ENCODE data around the gene ZMYND19. TPM values are rescaled to one million over a fixed set of nuclear protein-coding genes. Genes with fewer than 3 reads are reported as not detected.
"Not testable (repeated sequence)": the region's sequence is repeated elsewhere in the genome, so short reads cannot be mapped to it uniquely, and the experiment has no call there.

ZMYND19 gene
- total RNA-seq, 1 donor from 2014 or later: 28.3 TPM

DNA sequence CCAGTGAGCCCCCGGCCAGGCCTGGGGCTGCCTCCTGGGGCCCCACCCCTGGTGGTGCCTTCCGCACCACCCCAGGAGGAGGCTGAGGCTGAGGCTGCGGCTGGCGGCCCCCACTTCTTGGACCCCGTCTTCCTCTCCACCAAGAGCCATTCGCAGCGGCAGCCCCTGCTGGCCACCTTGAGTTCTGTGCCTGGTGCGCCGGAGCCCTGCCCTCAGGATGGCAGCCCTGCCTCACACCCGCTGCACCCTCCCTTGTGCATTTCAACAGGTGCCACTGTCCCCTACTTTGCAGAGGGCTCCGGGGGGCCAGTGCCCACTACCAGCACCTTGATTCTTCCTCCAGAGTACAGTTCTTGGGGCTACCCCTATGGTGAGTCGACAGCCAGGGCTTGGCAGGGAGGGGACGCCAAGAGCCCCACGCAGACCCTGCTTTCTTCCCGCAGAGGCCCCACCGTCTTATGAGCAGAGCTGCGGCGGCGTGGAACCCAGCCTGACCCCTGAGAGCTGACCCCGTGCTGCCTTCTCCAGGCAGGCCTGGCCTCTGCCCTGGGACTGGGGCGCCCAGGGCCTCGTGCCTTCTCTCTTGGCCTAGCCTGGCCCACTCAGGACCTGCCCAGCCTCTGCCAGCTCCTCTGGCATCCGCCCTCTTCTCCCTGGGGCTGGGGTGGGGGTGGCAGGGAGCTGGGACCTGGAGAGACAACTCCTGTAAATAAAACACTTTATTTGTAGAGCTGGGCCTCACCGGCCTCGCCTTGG, 24.5 kb upstream of the ZMYND19 start:
- DNase-seq (ENCODE audit: low read depth): no peak

DNA sequence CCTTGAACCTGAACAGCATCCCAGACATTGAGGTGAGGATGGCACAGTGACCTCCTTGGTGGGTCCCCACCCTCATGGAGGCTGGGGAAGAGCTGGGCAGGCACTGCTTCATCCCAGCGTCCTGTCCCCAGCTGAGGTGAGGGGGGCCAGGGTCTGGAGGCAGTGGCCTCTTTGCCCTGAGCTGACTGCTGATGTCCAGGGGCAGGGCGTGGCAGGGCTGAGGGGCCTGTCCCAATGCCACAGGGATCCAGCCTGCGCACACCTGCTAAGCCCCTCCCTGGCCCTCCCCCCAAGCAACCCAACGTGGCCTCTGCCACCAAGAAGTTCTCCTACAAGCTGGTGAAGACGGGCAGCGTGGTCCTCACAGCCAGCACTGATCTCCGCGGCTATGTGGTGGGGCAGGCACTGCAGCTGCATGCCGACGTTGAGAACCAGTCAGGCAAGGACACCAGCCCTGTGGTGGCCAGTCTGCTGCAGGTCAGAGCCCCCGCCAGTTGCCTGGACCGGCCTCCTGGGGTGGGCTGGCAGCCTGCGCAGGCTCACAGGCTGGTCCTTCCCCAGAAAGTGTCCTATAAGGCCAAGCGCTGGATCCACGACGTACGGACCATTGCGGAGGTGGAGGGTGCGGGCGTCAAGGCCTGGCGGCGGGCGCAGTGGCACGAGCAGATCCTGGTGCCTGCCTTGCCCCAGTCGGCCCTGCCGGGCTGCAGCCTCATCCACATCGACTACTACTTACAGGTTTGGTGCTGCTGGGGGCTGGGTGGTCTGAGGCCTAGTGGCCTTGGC, 23.6 kb upstream of the ZMYND19 start:
- DNase-seq (ENCODE audit: low read depth): no peak

GRCh38 chr9:137613259-137613658, 22.9 kb upstream of the ZMYND19 start:
- DNase-seq (ENCODE audit: low read depth): no peak

DNA sequence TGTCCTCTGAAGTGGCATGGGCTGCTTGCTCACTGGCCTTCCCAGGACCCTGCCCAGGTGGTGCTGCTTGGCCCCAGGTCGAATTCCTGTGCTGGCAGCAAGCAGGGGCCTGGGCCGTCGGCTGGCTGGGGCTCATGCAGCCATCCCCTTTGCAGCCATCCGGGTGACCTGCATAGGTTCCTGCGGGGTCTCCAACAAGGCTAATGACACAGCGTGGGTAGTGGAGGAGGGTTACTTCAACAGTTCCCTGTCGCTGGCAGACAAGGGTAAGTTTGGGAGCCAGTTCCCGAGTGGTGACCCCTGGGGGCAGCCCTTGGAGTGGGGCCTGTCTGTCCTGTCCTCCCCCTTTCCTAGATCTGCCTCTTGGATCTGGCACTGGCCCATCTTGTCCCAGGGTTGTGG, 22.4 kb upstream of the ZMYND19 start:
- DNase-seq (ENCODE audit: low read depth): no peak

GRCh38 chr9:137611623-137612609, 21.6 kb upstream of the ZMYND19 start:
- peak; percentile 48 for DNase-seq (ENCODE audit: low read depth)

DNA sequence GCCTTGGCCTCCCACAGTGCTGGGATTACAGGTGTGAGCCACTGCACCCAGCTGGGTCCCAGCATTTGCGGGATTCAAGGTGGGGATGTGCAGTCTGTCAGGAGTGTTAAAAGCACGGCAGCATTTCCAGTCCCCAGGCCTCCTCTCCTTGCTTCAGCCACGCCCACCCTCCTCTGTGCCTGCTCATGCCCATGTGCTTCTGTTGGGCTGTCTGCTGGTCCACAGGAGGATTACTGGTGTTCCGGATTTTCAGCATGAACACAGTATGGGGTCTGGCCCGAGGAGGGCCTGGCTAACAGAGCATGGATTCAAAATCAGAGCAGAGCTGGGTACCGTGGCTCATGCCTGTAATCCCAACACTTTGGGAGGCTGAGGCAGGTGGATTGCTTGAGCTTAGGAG, 20.6 kb upstream of the ZMYND19 start:
- DNase-seq (ENCODE audit: low read depth): no peak

DNA sequence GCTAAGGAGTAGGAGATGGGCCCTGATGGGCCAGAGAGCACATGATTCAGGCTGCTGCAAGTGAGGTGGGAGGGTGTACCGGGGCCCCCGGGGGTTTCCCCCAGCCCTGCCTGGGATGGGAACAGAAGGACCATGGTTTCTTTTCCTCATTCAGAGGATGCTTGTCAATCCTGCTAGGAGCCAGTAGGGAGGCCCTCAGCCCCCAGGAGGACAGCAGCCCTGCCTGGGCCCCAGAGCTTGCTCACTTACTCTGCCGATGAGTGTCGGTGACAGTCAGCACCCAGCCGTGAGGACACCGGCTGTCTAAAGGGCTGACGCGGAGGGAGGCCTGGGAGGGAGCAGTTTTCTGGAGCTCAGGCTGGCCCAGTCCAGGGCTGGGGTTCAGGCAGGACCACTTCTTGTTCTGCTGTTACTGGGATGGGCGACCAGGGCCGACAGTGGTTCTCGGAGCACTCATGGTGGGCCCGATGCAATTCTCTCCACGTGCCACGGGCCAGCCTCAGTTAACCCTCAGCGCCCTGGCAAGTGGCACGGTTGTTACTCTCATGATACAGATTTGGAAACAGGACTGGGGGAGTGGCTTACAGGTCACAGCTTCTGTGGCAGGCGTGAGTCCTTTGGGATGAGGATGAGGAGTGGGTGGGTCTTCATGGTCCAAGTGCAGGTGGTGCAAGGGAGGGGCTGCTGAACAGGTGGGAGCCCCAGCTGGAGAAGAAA, 17.0 kb upstream of the ZMYND19 start:
- DNase-seq (ENCODE audit: low read depth): no peak

DNA sequence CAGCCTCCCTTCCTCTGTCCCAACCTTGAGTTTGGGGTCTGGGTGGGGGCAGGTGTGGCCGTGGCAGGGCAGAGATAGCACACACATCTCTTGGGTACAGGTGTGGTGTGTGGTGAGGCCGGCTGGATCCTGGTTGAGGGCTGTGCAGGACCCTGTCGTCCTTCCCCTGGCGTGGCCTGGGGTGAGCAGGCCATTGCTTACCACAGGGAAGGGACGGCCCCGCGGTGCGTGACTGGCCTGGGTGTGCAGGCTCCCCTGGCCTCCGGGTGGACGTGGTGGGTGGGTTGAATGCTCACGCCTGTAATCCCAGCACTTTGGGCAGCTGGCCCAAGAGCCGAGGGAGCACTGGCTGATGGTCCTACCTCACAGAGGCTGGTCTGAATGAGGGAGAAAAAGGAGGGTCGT, 16.4 kb upstream of the ZMYND19 start:
- DNase-seq (ENCODE audit: low read depth): no peak

DNA sequence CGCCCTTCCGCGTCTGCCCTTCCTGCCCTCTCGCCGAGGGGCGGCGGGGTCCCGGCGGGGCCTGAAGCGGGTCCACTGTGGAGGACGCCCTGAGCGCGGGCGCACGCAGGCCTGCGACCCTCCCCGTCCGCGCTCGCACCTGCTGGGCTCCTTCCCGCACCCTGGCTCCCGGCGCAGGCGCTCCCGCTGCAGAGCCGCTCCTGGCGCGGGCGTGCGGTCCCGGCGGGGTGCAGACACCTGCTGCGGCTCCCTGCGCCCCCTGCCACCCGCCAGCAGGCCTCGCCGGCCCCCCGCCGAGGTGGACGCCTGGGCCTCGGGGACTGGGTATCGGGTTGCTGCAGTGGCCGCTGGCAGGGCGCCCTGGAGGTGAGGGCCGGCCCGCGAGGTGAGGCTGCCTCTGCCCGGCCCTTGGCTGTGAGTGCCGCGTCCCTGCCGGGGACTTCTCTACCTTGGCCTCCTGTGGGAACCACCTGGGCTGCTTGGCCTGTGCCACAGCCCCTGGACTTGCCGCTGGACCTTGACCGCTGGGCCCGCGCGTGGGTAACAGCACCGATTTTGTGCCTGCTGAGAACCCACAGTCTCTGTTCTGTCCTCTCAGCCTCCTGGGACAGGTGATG, 15.8 kb upstream of the ZMYND19 start:
- DNase-seq (ENCODE audit: low read depth): peak; percentile 43

- DNase-seq (ENCODE audit: low read depth): peak; percentile 91
These were observed 15.1 kb upstream of the ZMYND19 start, which contains the start of gene ARRDC1 for GRCh38 chr9:137605121-137606004. TSS of gene ARRDC1 (plus strand) at chr9:137605686. CDS start at chr9:137605718, 32 bp downstream.

DNA sequence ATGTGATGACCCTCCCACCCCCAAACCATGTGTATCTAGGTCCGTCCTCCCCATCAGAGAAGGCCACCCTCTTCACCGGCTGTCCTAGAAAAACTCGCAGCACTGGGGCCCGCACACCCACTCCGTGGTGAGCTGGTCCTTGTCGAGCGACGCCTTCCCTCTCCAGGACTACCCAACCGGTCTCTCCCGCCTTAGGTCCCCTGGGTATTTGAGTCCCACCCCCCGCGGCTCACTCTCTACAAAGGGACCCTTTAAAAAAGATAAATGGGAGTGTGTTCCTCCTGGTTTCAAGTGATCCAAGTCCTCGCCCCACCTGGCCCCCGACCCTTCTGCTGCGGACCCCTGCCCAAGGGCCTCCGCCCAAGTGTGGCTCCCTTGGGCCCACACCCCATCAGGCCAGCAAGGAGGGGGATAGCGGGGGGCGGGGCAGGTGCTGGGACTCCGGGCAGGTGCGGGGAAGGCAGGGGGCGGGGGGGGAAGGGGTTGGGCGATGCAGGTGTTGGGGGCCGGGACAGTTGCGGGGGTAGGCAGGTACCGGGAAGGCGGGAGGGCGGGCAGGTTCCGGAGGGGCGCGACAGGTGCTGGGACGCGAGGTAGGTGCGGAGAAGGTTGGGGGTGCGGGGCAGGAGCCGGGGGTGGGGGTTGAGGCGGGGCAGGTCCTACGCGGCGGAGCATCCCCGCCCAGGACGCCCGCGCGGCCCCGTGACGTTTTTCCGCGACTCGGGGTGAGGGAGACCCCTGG, 14.2 kb upstream of the ZMYND19 start:
- DNase-seq (ENCODE audit: low read depth): no peak

DNA sequence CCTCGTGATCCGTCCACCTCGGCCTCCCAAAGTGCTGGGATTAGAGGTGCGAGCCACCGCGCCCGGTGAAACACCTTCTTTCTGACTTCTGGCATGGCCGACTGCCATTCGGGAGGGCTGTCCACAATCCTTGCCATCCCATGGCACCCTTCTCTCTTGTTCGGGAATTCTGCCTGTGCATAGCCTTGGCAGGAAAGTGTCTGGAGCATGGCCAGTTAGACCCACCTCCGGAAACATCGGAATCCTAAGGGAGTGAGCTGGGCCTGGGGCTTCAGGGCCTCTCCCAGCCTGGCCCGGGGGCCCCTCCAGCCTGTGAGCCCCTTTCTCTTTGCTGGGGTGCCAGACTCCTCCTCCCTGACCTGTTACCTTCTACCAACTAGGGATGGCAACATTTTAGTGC, 13.6 kb upstream of the ZMYND19 start:
- DNase-seq (ENCODE audit: low read depth): no peak

DNA sequence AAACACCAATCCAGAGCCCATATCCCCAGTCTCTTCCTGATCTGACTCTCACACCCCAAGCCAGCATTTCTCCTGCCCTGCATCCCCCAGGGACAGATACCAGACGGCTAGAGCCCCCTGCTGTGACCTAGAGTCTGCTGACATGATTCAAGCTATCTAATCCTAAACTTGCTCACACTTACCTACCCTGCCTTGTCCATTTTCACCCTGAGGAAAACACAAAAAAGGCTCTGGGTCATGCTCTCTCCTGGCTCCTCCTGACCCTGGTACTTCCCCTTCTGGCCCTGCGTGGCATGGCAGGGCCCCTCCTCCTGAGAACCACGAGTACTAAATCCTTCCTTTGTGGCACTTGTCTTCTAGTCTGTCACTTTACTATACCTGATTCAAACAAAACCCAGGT, 12.3 kb upstream of the ZMYND19 start:
- DNase-seq (ENCODE audit: low read depth): no peak

DNA sequence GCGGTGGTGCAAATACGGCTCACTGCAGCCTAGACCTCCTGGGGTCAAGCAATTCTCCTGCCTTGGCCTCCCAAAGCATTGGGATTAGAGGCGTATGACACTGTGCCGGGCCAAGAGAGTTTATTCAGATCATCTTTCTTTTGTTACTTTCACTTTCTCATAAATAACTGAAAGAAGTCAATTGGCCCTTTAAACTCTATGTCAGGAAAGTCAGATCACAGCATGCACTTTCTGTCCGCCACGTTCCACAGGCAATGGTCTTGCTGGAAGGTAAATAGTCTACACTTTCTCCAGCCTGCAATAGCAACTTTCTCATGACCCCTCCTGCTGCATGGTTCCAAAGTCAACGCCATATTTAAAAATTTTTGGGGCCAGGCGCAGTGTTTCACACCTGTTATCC, 8.6 kb upstream of the ZMYND19 start:
- no peak for DNase-seq (ENCODE audit: low read depth)

DNA sequence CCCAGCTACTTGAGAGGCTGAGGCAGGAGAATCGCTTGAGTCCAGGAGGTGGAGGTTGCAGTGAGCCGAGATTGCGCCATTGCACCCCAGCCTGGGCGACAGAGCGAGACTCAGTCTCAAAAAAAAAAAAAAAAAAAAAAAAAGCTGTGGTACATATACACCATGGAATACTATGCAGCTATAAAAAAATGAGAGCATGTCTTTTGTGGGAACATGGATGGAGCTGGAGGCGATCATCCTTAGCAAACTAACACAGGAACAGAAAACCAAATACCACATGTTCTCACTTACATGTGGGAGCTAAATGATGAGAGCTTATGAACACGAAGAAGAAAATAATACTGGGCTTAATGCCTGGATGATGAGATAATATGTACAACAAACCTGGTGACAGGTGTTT, 6.3 kb upstream of the ZMYND19 start:
- DNase-seq (ENCODE audit: low read depth): not testable (repeated sequence)

- no peak for DNase-seq (ENCODE audit: low read depth)
These were observed 2.9 kb upstream of the ZMYND19 start for GRCh38 chr9:137593176-137593575.

DNA sequence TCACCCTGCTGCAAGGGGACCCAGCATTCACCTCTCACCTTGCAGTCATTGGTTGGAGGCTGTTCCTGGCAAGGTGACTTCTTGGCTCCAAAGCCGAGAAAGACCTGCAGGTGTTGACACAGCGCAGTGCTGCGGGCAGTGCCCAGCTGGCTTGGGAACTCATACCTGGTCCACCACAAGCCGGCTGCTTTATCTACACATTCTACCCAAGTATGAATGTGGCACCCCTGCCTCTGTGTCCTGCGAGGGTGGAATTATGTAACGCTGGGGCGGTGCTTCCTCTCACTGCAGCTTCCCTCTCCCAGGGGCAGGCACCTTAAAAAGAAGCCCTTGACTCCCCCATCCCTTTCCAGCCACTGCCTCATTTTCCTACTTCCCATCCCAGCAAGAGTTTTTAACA, 2.5 kb upstream of the ZMYND19 start:
- DNase-seq (ENCODE audit: low read depth): no peak

GRCh38 chr9:137590123-137590468, 216 bp downstream of the ZMYND19 start:
- DNase-seq (ENCODE audit: low read depth): no peak

All from myocyte (in vitro differentiated cells).